K562 (cell line): Measurements from ENCODE around the gene ETS1. TPM values are rescaled to one million over a fixed set of nuclear protein-coding genes. Genes with fewer than 3 reads are reported as not detected.

Source experiments
- ATAC-seq: fragments of 200-7000 bp; cut with Tn5 transposase; 3 replicates; pipeline ENCODE4 v1.9.1; 2020; ENCODE audit warnings: moderate library complexity
- BruUV-seq: library from RNA; stranded (reverse); fragments of 400-500 nt; replicated peaks from 2 replicates; lab custom pipeline; 2021; lab: Mats Ljungman, UMichigan
- CTCF ChIA-PET: fragments of 300-600 bp; formaldehyde crosslinking; extraction: SDS; loops from one replicate; lab custom pipeline; 2021; ENCODE audit warnings: low intra/inter-chr PET ratio; lab: Yijun Ruan, JAX
- POLR2A ChIA-PET: fragments of 300-600, 350-650 bp; sonication (Branson Sonifier 250); formaldehyde crosslinking; extraction: SDS; loops from one replicate; lab custom pipeline; 2021; ENCODE audit warnings: antibody characterized with exemption, inconsistent platforms; lab: Yijun Ruan, JAX
- DNase-seq, 4 experiments: peaks; one replicate each; pipeline versions ENCODE4 v3.0.0 to v3.0.0-alpha.2; 2011 to 2018; ENCODE audit warnings: low spot score in 3 of 4, mixed read lengths in 3 of 4; ENCODE audit errors: extremely low read depth in 1 of 4
- FAIRE-seq: peaks from 2 replicates; lab custom pipeline; 2011; peaks lifted over from hg19 to GRCh38; lab: Jason Lieb, UNC
- H2AFZ ChIP-seq: 2 replicates; pipeline ENCODE4 v1.6.0; 2011; ENCODE audit warnings: low read depth, low read length, control low read depth, inconsistent platforms
- H3K27ac ChIP-seq: fragments of 200-600 bp; 3 replicates; pipeline ENCODE4 v1.8.0; 2011; ENCODE audit warnings: low read depth, mild to moderate bottlenecking, control low read depth, inconsistent platforms, low read length, moderate library complexity, mixed read lengths; ENCODE audit errors: extremely low read depth
- H3K27me3 ChIP-seq, 2 experiments: fragments of 300-600 bp in 1 of 2; 2 replicates in 1 of 2; 3 replicates in 1 of 2; pipeline versions ENCODE4 v1.6.0 to v1.8.0; 2011; ENCODE audit warnings: inconsistent platforms in 2 of 2, low read length in 2 of 2, mild to moderate bottlenecking in 1 of 2, mixed read lengths in 1 of 2, moderate library complexity in 1 of 2; ENCODE audit not compliant: control insufficient read depth in 2 of 2, insufficient read depth in 2 of 2
- H3K36me3 ChIP-seq: fragments of 300-600 bp; 3 replicates; pipeline ENCODE4 v1.8.0; 2011; ENCODE audit warnings: mild to moderate bottlenecking, low read length, inconsistent platforms; ENCODE audit not compliant: control insufficient read depth, insufficient read depth
- H3K4me1 ChIP-seq, 2 experiments: fragments of 200-600 bp in 1 of 2; replicated peaks in 1 of 2; 2 replicates in 1 of 2; 3 replicates in 1 of 2; pipeline versions ENCODE4 v1.5.1 to v1.8.0; 2011; ENCODE audit warnings: inconsistent platforms in 2 of 2, low read length in 2 of 2, mild to moderate bottlenecking in 1 of 2, mixed read lengths in 1 of 2, moderate library complexity in 1 of 2; ENCODE audit not compliant: control insufficient read depth in 2 of 2, insufficient read depth in 2 of 2
- H3K4me2 ChIP-seq: 2 replicates; pipeline ENCODE4 v1.6.1; 2011; ENCODE audit warnings: low read length, control low read depth, inconsistent platforms, mixed read lengths; ENCODE audit not compliant: insufficient read depth
- H3K4me3 ChIP-seq: fragments of 200-600 bp; sonication (generic), shearing (Covaris generic); 2 replicates; pipeline ENCODE4 v1.5.1; 2016; ENCODE audit warnings: control low read depth, inconsistent platforms
- H3K79me2 ChIP-seq: fragments of 200-600 bp; 3 replicates; pipeline ENCODE4 v1.8.0; 2011; ENCODE audit warnings: low read length, inconsistent platforms; ENCODE audit not compliant: control insufficient read depth, insufficient read depth
- H3K9ac ChIP-seq, 2 experiments: 2 replicates each; pipeline versions ENCODE4 v1.6.0 to v1.6.1; 2011; ENCODE audit warnings: low read depth in 2 of 2, low read length in 2 of 2, control low read depth in 1 of 2, inconsistent platforms in 1 of 2, mild to moderate bottlenecking in 1 of 2, mixed read lengths in 1 of 2; ENCODE audit not compliant: insufficient read depth in 1 of 2
- H3K9me1 ChIP-seq: one replicate; pipeline ENCODE4 v1.6.0; 2011; ENCODE audit warnings: inconsistent platforms, mild to moderate bottlenecking, low read length, moderate library complexity; ENCODE audit not compliant: control insufficient read depth, insufficient read depth
- H3K9me3 ChIP-seq: replicated peaks from 2 replicates; pipeline ENCODE4 v1.5.1; 2011; ENCODE audit warnings: low read depth, low read length, inconsistent platforms; ENCODE audit not compliant: control insufficient read depth, insufficient read depth
- H4K20me1 ChIP-seq: replicated peaks from 2 replicates; pipeline ENCODE4 v1.6.1; 2011; ENCODE audit warnings: low read length, inconsistent platforms, mixed read lengths; ENCODE audit not compliant: control insufficient read depth, insufficient read depth
- ASH1L ChIP-seq: fragments of 450-650 bp; IDR thresholded peaks from 2 replicates; pipeline ENCODE4 v1.6.1; 2018; ENCODE audit warnings: borderline replicate concordance, mild to moderate bottlenecking, low read depth; ENCODE audit not compliant: partially characterized antibody
- ETS2 ChIP-seq: IDR thresholded peaks from 2 replicates; pipeline ENCODE4 v1.6.1; 2016; ENCODE audit warnings: borderline replicate concordance, missing genetic modification characterization, mild to moderate bottlenecking, moderate library complexity, missing compliant biosample characterization; ENCODE audit not compliant: poor library complexity, severe bottlenecking
- HDAC1 ChIP-seq, 2 experiments: fragments of 450-650 bp; IDR thresholded peaks; 2 replicates each; pipeline ENCODE4 v1.6.1; 2016 to 2017; ENCODE audit warnings: inconsistent platforms in 1 of 2, mild to moderate bottlenecking in 1 of 2, moderate library complexity in 1 of 2
- HDAC3 ChIP-seq: fragments of 450-650 bp; IDR thresholded peaks from 2 replicates; pipeline ENCODE4 v1.6.1; 2018; ENCODE audit warnings: borderline replicate concordance, mild to moderate bottlenecking, moderate library complexity; ENCODE audit not compliant: partially characterized antibody
- HLTF ChIP-seq: fragments of 450-650 bp; IDR thresholded peaks from 2 replicates; pipeline ENCODE4 v1.6.1; 2016
- KDM1A ChIP-seq, 2 experiments: fragments of 450-650 bp; IDR thresholded peaks; 2 replicates each; pipeline ENCODE4 v1.6.1; 2016; ENCODE audit warnings: mild to moderate bottlenecking in 2 of 2
- NFRKB ChIP-seq: fragments of 450-650 bp; IDR thresholded peaks from 2 replicates; pipeline ENCODE4 v1.6.1; 2016; ENCODE audit warnings: low read depth
- SPI1 ChIP-seq: IDR thresholded peaks from 2 replicates; pipeline ENCODE4 v1.6.1; 2011; ENCODE audit warnings: low read depth, low read length, control low read depth, borderline replicate concordance
- ZNF311 ChIP-seq: fragments of 250-450 bp; sonication (Bioruptor Pico); IDR thresholded peaks from 2 replicates; pipeline ENCODE4 v1.4.0; 2020; ENCODE audit warnings: mild to moderate bottlenecking, moderate library complexity
- ZNF384 ChIP-seq: IDR thresholded peaks from 2 replicates; pipeline ENCODE4 v1.6.1; 2012; ENCODE audit warnings: low read depth, low read length, improper control_type of control experiment
- WGBS: fragments of 100-300 bp; shearing (Covaris generic); methylation state at CpG from one replicate; pipeline ENCODE4 v1.1.6; 2016; ENCODE audit warnings: low coverage, mixed read lengths; ENCODE audit not compliant: insufficient coverage; ENCODE audit errors: missing lambda C conversion rate; 5-methylcytosine and 5-hydroxymethylcytosine counted together
- in situ Hi-C: fragments of 300-500 bp; cut with MboI; formaldehyde crosslinking; loops from 4 replicates; pipeline ENCODE4 v1.15.0; 2018; ENCODE audit warnings: inconsistent platforms, mixed read lengths
- intact Hi-C: fragments of 100-400 bp; cut with micrococcal nuclease; formaldehyde crosslinking; loops from 2 replicates; pipeline ENCODE4 v1.14.2; 2022
- polyA plus RNA-seq, 8 experiments: library from polyadenylated mRNA; depleted of rRNA in 4 of 8; stranded (reverse) in 5 of 8; unstranded in 3 of 8; fragments of >200 nt; fragmentation: Nextera tagmentation in 2 of 8; fragmentation: Illumina TruSeq in 1 of 8; extraction: Ambion mirVana in 2 of 8; extraction: Trizol in 1 of 8; gene quantifications; 2 replicates each; pipeline versions ENCODE4 v1.2.1 to v1.2.3, GENCODE V29; 2011 to 2014; ENCODE audit warnings: inconsistent platforms in 1 of 8, missing spikeins in 1 of 8
- total RNA-seq, 7 experiments: library from RNA; depleted of rRNA in 6 of 7; stranded (reverse); fragments of >200 nt in 6 of 7; fragmentation: Illumina TruSeq in 2 of 7; extraction: Trizol in 2 of 7; gene quantifications; 2 replicates each; pipeline versions ENCODE4 v1.2.1 to v1.2.3, GENCODE V29; 2011 to 2021; ENCODE audit warnings: low replicate concordance in 1 of 7
- TF ChIP-seq, protein P1 (sequence below): fragments of 450-650 bp; IDR thresholded peaks from 2 replicates; pipeline ENCODE4 v1.6.1; 2016; ENCODE audit warnings: antibody characterized with exemption
- TF ChIP-seq, protein P2 (sequence below): fragments of 250-450 bp; sonication (Bioruptor Pico); IDR thresholded peaks from 2 replicates; pipeline ENCODE4 v1.6.1; 2021; ENCODE audit warnings: mild to moderate bottlenecking
- TF ChIP-seq, protein P3 (sequence below): fragments of 450-650 bp; IDR thresholded peaks from 2 replicates; pipeline ENCODE4 v1.6.1; 2018; ENCODE audit warnings: mild to moderate bottlenecking, low read depth; ENCODE audit not compliant: partially characterized antibody
- TF ChIP-seq, protein P4 (sequence below): sonication (generic); formaldehyde crosslinking; IDR thresholded peaks from 2 replicates; pipeline ENCODE4 v1.8.1; 2023; ENCODE audit warnings: mild to moderate bottlenecking, missing genetic modification reagents

The ETS1 gene
- total and polyA plus RNA-seq, 9 of the 15 experiments (the other 6 are each of a cell fraction or from before 2014, with no cell fraction given) = 0.04 to 1.4 (median 0.23) TPM

DNA sequence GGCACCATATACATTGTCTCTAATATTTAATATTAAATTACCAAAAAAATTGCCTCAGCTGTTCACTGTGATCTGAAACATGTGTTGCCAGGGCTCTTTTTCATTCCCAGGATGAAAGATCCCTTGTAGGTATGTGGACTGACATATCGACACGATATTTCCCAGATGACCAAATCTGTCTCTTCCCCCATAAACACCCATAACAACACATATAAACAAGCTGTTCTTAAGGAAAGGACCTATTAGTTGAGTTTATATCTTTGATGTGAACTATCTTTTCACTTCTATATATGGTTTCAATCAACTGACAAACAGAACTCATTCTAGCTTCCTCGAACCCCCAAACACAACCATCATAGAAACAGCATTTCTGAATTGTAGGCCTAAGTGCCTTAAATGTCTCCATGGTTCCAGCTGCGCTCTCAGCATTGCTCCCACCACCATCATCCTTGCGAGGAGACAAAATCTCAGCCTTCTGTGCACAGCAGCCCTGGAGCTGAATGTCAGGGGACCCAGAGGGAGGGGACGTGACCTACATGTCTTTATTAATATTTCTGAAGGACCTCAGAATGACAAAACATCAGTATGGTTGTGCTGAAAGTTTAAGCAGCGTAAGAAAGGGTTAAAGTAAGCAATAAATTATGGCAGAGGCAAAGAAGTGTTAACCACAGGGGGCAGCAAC, 67.0 kb downstream of the ETS1 start:
- ChIA-PET POLR2A (no interaction called here), CTCF (no interaction called here)
- Histone ChIP-seq H3K9ac (no peak overlapping the region), H3K9me1 (no peaks in the 10 kb centered on the region), H2AFZ (no peak overlapping the region), H3K27me3 (no peaks in the 10 kb centered on the region; a peak in 1 of 5 replicates), H3K4me3 (no peak overlapping the region), H3K9me3 (no peaks in the 10 kb centered on the region), H3K4me2 (no peak overlapping the region), H3K36me3 (no peaks in the 10 kb centered on the region), H3K79me2 (no peaks in the 10 kb centered on the region), H4K20me1 (no peaks in the 10 kb centered on the region), H3K27ac (no peak overlapping the region), H3K4me1 (peaks cover 5 to 12% of the 10 kb centered on the region in 2 experiments; a peak in 4 of 5 replicates)
- 4% methylated on average over 7 of the region's 7 CpGs for WGBS
- DNase-seq (no peak), FAIRE-seq (no peak), ATAC-seq (no peak)
- intact Hi-C loops = no loop called here
- no TSS peak for BruUV-seq
- in situ Hi-C loops = no loop called here
- TF ChIP-seq HDAC1 (IDR thresholded peaks at IDR 0.05) (no peak), HLTF (no peak), ZNF384 (no peak), HDAC3 (no peak), SPI1 (no peak), ETS2 (tag) (no peak), KDM1A (IDR thresholded peaks at IDR 0.05) (no peak), ASH1L (no peak), NFRKB (no peak), ZNF311 (no peak)
- TF ChIP-seq, protein P1, sequence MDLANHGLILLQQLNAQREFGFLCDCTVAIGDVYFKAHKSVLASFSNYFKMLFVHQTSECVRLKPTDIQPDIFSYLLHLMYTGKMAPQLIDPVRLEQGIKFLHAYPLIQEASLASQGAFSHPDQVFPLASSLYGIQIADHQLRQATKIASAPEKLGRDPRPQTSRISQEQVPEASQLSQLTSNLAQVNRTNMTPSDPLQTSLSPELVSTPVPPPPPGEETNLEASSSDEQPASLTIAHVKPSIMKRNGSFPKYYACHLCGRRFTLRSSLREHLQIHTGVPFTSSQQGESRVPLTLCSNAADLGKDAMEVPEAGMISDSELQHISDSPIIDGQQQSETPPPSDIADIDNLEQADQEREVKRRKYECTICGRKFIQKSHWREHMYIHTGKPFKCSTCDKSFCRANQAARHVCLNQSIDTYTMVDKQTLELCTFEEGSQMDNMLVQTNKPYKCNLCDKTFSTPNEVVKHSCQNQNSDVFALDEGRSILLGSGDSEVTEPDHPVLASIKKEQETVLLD = no peak
- TF ChIP-seq, protein P2, sequence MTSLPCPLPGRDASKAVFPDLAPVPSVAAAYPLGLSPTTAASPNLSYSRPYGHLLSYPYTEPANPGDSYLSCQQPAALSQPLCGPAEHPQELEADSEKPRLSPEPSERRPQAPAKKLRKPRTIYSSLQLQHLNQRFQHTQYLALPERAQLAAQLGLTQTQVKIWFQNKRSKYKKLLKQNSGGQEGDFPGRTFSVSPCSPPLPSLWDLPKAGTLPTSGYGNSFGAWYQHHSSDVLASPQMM (CRISPR knock-in tag) = no peak
- TF ChIP-seq, protein P3, sequence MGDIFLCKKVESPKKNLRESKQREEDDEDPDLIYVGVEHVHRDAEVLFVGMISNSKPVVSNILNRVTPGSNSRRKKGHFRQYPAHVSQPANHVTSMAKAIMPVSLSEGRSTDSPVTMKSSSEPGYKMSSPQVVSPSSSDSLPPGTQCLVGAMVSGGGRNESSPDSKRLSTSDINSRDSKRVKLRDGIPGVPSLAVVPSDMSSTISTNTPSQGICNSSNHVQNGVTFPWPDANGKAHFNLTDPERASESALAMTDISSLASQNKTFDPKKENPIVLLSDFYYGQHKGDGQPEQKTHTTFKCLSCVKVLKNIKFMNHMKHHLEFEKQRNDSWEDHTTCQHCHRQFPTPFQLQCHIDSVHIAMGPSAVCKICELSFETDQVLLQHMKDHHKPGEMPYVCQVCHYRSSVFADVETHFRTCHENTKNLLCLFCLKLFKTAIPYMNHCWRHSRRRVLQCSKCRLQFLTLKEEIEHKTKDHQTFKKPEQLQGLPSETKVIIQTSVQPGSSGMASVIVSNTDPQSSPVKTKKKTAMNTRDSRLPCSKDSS = no peak
- TF ChIP-seq, protein P4, sequence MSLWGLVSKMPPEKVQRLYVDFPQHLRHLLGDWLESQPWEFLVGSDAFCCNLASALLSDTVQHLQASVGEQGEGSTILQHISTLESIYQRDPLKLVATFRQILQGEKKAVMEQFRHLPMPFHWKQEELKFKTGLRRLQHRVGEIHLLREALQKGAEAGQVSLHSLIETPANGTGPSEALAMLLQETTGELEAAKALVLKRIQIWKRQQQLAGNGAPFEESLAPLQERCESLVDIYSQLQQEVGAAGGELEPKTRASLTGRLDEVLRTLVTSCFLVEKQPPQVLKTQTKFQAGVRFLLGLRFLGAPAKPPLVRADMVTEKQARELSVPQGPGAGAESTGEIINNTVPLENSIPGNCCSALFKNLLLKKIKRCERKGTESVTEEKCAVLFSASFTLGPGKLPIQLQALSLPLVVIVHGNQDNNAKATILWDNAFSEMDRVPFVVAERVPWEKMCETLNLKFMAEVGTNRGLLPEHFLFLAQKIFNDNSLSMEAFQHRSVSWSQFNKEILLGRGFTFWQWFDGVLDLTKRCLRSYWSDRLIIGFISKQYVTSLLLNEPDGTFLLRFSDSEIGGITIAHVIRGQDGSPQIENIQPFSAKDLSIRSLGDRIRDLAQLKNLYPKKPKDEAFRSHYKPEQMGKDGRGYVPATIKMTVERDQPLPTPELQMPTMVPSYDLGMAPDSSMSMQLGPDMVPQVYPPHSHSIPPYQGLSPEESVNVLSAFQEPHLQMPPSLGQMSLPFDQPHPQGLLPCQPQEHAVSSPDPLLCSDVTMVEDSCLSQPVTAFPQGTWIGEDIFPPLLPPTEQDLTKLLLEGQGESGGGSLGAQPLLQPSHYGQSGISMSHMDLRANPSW (CRISPR knock-in tag) = no peak
